Cortex of kidney (tissue), 1 donor: Measurements from ENCODE around the gene B3GAT2.

Experiments used
- DNase-seq: peaks from one replicate; lab custom pipeline; 2025; lab: John Stamatoyannopoulos, UW

Gene B3GAT2

GRCh38 chr6:70894001-70894400 lies 62.9 kb downstream of the B3GAT2 start:
- DNase-seq = no peak

GRCh38 chr6:70889270-70889669 lies 67.6 kb downstream of the B3GAT2 start:
- no peak for DNase-seq

- no peak for DNase-seq
Observed at GRCh38 chr6:70886661-70887060, 70.2 kb downstream of the B3GAT2 start.

GRCh38 chr6:70886071-70886470 lies 70.8 kb downstream of the B3GAT2 start:
- no peak for DNase-seq

- no peak for DNase-seq
Observed at GRCh38 chr6:70884074-70884983, 72.5 kb downstream of the B3GAT2 start.

- DNase-seq = no peak
Observed at GRCh38 chr6:70879496-70879895, 77.4 kb downstream of the B3GAT2 start.

GRCh38 chr6:70874181-70874913 lies 82.5 kb downstream of the B3GAT2 start:
- no peak for DNase-seq

GRCh38 chr6:70872469-70872868 lies 84.4 kb downstream of the B3GAT2 start:
- no peak for DNase-seq

- DNase-seq = no peak
Observed at GRCh38 chr6:70864401-70864800, 92.5 kb downstream of the B3GAT2 start.

GRCh38 chr6:70863343-70863742 lies 93.5 kb downstream of the B3GAT2 start:
- no peak for DNase-seq

- DNase-seq = no peak
Observed at GRCh38 chr6:70860920-70861319, 95.9 kb downstream of the B3GAT2 start.

- no peak for DNase-seq
Observed at GRCh38 chr6:70860045-70860444, 96.8 kb downstream of the B3GAT2 start.

- no peak for DNase-seq
Observed at GRCh38 chr6:70857387-70858077, 99.3 kb downstream of the B3GAT2 start.

GRCh38 chr6:70852667-70853246 lies 104.1 kb downstream of the B3GAT2 start:
- DNase-seq = no peak

GRCh38 chr6:70849348-70850069 lies 107.4 kb downstream of the B3GAT2 start:
- DNase-seq = no peak

- no peak for DNase-seq
Observed at GRCh38 chr6:70847106-70848084, 109.5 kb downstream of the B3GAT2 start.

GRCh38 chr6:70846207-70846835 lies 110.5 kb downstream of the B3GAT2 start:
- DNase-seq = no peak

GRCh38 chr6:70844301-70844700 lies 112.6 kb downstream of the B3GAT2 start:
- DNase-seq = no peak

- no peak for DNase-seq
Observed at GRCh38 chr6:70843328-70843918, 113.4 kb downstream of the B3GAT2 start.
